ENCODE results near the gene CSAD.
"Not testable (repeated sequence)": the region's sequence is repeated elsewhere in the genome, so short reads cannot be mapped to it uniquely, and the experiment has no call there.

Gene CSAD

GRCh38 chr12:53169644-53170043 lies 11.1 kb downstream of the CSAD start:
- H3K4me1 ChIP-seq (ENCODE audit: low read length), result no peaks in the 10 kb centered on the region
- no peak overlapping the region for H2AFZ ChIP-seq (ENCODE audit: low read length)
- H3K4me3 ChIP-seq (ENCODE audit: low read length), result no peak overlapping the region
- no peaks in the 10 kb centered on the region for H3K27me3 ChIP-seq (replicated peaks; ENCODE audit: insufficient read depth, low read length)
- H3F3A ChIP-seq (ENCODE audit: insufficient read depth, low read length), result no peaks in the 10 kb centered on the region
- no peak overlapping the region for H3K9ac ChIP-seq (ENCODE audit: low read length)
- no peaks in the 10 kb centered on the region for H4K20me1 ChIP-seq (ENCODE audit: insufficient read depth, low read length)
- H3K79me2 ChIP-seq (ENCODE audit: low read length), result no peaks in the 10 kb centered on the region
- TF ChIP-seq EZH2 (optimal IDR thresholded peaks at IDR 0.05; ENCODE audit: low read depth, low read length), result no peak
- no peak for TF ChIP-seq EZH2phosphoT487 (IDR thresholded peaks at IDR 0.05; ENCODE audit: low read length)
- no peak for TF ChIP-seq CTCF (IDR thresholded peaks at IDR 0.05; ENCODE audit: low read length)
- H3K27ac ChIP-seq (ENCODE audit: low read length), result no peak overlapping the region
- no peak for DNase-seq
- no peak overlapping the region for H3K4me2 ChIP-seq (ENCODE audit: low read depth, low read length)
- H3K9me3 ChIP-seq (replicated peaks; ENCODE audit: insufficient read depth, low read length), result no peaks in the 10 kb centered on the region
- no peaks in the 10 kb centered on the region for H3K36me3 ChIP-seq (replicated peaks; ENCODE audit: insufficient read depth, low read length)
- no peaks in the 10 kb centered on the region for H3K9me2 ChIP-seq (replicated peaks; ENCODE audit: insufficient read depth, low read length)

DNA sequence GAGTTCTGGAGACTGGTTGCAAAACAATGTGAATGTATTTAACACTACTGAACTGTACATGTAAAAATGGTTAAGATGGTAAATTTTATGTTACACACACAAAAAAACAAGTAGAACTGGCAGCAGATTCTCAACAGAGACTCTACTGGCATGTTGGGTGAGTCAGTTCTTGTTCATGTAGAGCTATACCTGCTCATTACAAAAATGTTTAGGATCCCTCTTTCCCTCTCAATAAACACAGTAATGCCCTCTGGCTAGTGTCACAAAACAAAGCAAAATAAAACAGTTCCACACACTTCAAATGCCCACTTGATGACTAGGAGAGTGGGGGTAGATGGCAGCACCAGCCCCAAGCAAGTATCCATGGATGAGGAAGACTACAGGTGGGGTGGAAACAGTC lies 13.9 kb downstream of the CSAD start:
- Histone ChIP-seq H3K4me1 (ENCODE audit: low read length) (no peaks in the 10 kb centered on the region), H3K79me2 (ENCODE audit: low read length) (no peaks in the 10 kb centered on the region), H3K27me3 (replicated peaks; ENCODE audit: insufficient read depth, low read length) (no peaks in the 10 kb centered on the region), H3K27ac (ENCODE audit: low read length) (no peak overlapping the region), H3K9me2 (replicated peaks; ENCODE audit: insufficient read depth, low read length) (no peaks in the 10 kb centered on the region), H3K4me3 (ENCODE audit: low read length) (no peak overlapping the region), H3K9ac (ENCODE audit: low read length) (no peak overlapping the region), H3K36me3 (replicated peaks; ENCODE audit: insufficient read depth, low read length) (no peaks in the 10 kb centered on the region), H3K4me2 (ENCODE audit: low read depth, low read length) (no peak overlapping the region), H2AFZ (ENCODE audit: low read length) (no peak overlapping the region), H4K20me1 (ENCODE audit: insufficient read depth, low read length) (no peaks in the 10 kb centered on the region), H3K9me3 (replicated peaks; ENCODE audit: insufficient read depth, low read length) (no peaks in the 10 kb centered on the region), H3F3A (ENCODE audit: insufficient read depth, low read length) (no peaks in the 10 kb centered on the region)
- TF ChIP-seq CTCF (IDR thresholded peaks at IDR 0.05; ENCODE audit: low read length), result no peak
- TF ChIP-seq EZH2 (optimal IDR thresholded peaks at IDR 0.05; ENCODE audit: low read depth, low read length), result no peak
- TF ChIP-seq EZH2phosphoT487 (IDR thresholded peaks at IDR 0.05; ENCODE audit: low read length), result no peak
- no peak for DNase-seq

DNA sequence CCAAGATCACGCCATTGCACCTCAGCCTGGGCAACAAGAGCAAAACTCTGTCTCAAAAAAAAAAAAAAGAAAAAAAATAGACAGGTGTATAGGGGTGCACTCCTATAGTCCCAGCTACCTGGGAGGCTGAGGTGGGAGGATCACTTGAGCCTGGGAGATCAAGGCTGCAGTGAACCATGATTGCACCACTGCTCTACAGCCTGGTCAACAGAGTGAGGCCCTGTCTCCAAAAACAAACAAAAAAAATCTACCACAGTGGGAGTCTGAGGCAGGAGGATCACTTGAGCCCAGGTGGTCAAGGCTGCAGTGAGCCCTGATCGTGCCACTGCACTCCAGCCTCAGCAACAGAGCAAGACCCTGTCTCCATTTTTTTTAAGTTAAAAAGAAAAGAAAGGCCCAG lies 17.7 kb downstream of the CSAD start:
- H4K20me1 ChIP-seq (ENCODE audit: insufficient read depth, low read length); H3K36me3 ChIP-seq (replicated peaks; ENCODE audit: insufficient read depth, low read length); H2AFZ ChIP-seq (ENCODE audit: low read length); H3K79me2 ChIP-seq (ENCODE audit: low read length); DNase-seq; H3K27ac ChIP-seq (ENCODE audit: low read length); H3K27me3 ChIP-seq (replicated peaks; ENCODE audit: insufficient read depth, low read length); H3K4me1 ChIP-seq (ENCODE audit: low read length); H3K9me2 ChIP-seq (replicated peaks; ENCODE audit: insufficient read depth, low read length); H3F3A ChIP-seq (ENCODE audit: insufficient read depth, low read length); H3K9ac ChIP-seq (ENCODE audit: low read length); H3K4me3 ChIP-seq (ENCODE audit: low read length); H3K4me2 ChIP-seq (ENCODE audit: low read depth, low read length); H3K9me3 ChIP-seq (replicated peaks; ENCODE audit: insufficient read depth, low read length): not testable (repeated sequence)

GRCh38 chr12:53161119-53161911 lies 19.4 kb downstream of the CSAD start:
- Histone ChIP-seq H3K36me3 (replicated peaks; ENCODE audit: insufficient read depth, low read length) (no peaks in the 10 kb centered on the region), H3K4me2 (ENCODE audit: low read depth, low read length) (no peak overlapping the region), H3K9me3 (replicated peaks; ENCODE audit: insufficient read depth, low read length) (no peaks in the 10 kb centered on the region), H3K9me2 (replicated peaks; ENCODE audit: insufficient read depth, low read length) (no peaks in the 10 kb centered on the region), H3K4me3 (ENCODE audit: low read length) (no peak overlapping the region), H3K27ac (ENCODE audit: low read length) (no peak overlapping the region), H3F3A (ENCODE audit: insufficient read depth, low read length) (0 out of 2 replicates have a peak, but pooled peaks cover 5% of the 10 kb centered on the region), H3K4me1 (ENCODE audit: low read length) (peaks cover 7% of the 10 kb centered on the region; the same call in 1 of the 2 replicates), H2AFZ (ENCODE audit: low read length) (no peak overlapping the region), H4K20me1 (ENCODE audit: insufficient read depth, low read length) (no peaks in the 10 kb centered on the region), H3K27me3 (replicated peaks; ENCODE audit: insufficient read depth, low read length) (no peaks in the 10 kb centered on the region), H3K79me2 (ENCODE audit: low read length) (no peaks in the 10 kb centered on the region), H3K9ac (ENCODE audit: low read length) (no peak overlapping the region)
- TF ChIP-seq EZH2phosphoT487 (IDR thresholded peaks at IDR 0.05; ENCODE audit: low read length) (no peak), EZH2 (optimal IDR thresholded peaks at IDR 0.05; ENCODE audit: low read depth, low read length) (no peak), CTCF (IDR thresholded peaks at IDR 0.05; ENCODE audit: low read length) (no peak)
- DNase-seq, result no peak

Data from MM.1S (cell line).